Thyroid gland (tissue), 4 donors: Measurements from ENCODE around the gene ZFYVE21.

Source experiments
- POLR2A ChIP-seq, 2 donors: fragments of 450-650 bp; IDR thresholded peaks; one replicate each; pipeline ENCODE4 v1.6.1; 2017; ENCODE audit warnings: antibody characterized with exemption in 2 of 2, mild to moderate bottlenecking in 2 of 2, moderate library complexity in 1 of 2
- TF ChIP-seq, protein P1 (sequence below), 6 experiments: fragments of 200-600 bp in 3 of 6; fragments of 450-650 bp in 3 of 6; sonication (generic) in 3 of 6; IDR thresholded peaks; one replicate each; pipeline ENCODE4 v1.5.1; 2016 to 2019; ENCODE audit warnings: antibody characterized with exemption in 6 of 6, mild to moderate bottlenecking in 2 of 6, inconsistent platforms in 1 of 6, moderate library complexity in 1 of 6

DNA sequence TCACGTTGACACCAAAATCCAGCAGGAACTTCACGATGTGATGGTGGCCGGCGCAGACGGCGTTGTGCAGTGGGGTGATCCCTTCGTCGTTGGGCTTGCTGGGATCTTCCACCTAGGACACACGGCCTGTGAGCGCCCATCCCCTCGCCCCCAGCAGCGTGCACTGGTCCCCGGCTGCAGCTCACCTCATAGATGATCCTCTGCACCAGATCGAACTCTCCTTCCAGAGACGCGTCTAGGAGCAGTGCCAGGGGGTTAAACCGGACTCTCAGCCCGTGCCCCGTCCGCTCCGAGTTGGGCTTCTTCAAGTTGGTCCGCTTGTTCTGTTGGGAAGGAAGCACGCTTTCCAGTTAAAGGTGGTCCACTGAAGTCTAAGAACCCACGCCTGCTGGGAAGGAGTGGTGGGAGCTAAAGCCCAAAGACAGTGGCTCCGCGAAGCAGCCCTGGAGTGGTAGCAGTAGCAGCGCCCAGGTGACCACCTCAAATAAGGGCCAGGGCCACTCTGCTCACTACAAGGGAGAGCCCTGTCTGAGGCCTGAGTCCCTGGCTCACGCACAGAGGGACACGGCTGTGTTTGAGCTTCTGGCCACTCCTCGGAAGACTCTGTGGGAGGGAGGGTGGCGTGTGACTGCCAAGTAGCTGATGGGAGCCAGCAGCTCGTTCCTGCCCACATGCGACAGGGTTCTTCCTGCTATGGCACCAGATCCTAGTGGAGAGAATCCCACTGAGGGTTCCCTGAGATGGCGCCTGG lies 23.3 kb downstream of the ZFYVE21 start:
- no peak for TF ChIP-seq POLR2A (IDR thresholded peaks at IDR 0.05)
- TF ChIP-seq, protein P1, sequence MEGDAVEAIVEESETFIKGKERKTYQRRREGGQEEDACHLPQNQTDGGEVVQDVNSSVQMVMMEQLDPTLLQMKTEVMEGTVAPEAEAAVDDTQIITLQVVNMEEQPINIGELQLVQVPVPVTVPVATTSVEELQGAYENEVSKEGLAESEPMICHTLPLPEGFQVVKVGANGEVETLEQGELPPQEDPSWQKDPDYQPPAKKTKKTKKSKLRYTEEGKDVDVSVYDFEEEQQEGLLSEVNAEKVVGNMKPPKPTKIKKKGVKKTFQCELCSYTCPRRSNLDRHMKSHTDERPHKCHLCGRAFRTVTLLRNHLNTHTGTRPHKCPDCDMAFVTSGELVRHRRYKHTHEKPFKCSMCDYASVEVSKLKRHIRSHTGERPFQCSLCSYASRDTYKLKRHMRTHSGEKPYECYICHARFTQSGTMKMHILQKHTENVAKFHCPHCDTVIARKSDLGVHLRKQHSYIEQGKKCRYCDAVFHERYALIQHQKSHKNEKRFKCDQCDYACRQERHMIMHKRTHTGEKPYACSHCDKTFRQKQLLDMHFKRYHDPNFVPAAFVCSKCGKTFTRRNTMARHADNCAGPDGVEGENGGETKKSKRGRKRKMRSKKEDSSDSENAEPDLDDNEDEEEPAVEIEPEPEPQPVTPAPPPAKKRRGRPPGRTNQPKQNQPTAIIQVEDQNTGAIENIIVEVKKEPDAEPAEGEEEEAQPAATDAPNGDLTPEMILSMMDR (IDR thresholded peaks at IDR 0.05), result no peak
